ENCODE results near the gene DBN1. TPM values are rescaled to one million over a fixed set of nuclear protein-coding genes. Genes with fewer than 3 reads are reported as not detected.

DBN1 gene
- total RNA-seq, 1 experiment from 2014 or later = 286 TPM

- ChIA-PET CTCF (interaction anchor here (0.6 to 1.4 kb wide), 3 partner anchors 53 to 343 kb away, joined by 3 to 5 read pairs (median 5); no protein-coding TSS in a partner anchor), POLR2A (ENCODE audit: low non-redundant PET) (interaction anchor here (0.5 to 0.6 kb wide), 2 partner anchors 24 to 346 kb away, joined by 3 to 5 read pairs; no protein-coding TSS in a partner anchor)
- BruUV-seq (replicated peaks) = TSS peak; percentile 76
- H3K27me3 ChIP-seq (replicated peaks; ENCODE audit: insufficient read depth, low read depth, low read length, poor library complexity) = no peaks in the 10 kb centered on the region
- peak; percentile 96 for DNase-seq (ENCODE audit: low spot score)
- no peaks in the 10 kb centered on the region for H3K9me3 ChIP-seq (ENCODE audit: low read depth, low read length, poor library complexity, severe bottlenecking)
- H3K4me1 ChIP-seq (ENCODE audit: insufficient read depth, low read length, poor library complexity, severe bottlenecking) = peaks cover 13% of the 10 kb centered on the region
- H3K4me3 ChIP-seq (ENCODE audit: low read depth, low read length, poor library complexity, severe bottlenecking) = no peak overlapping the region
- intact Hi-C loops (cut with micrococcal nuclease; ENCODE audit: unreplicated experiment) = no loop called here
- no peak for TF ChIP-seq EZH2 (IDR thresholded peaks at IDR 0.05; ENCODE audit: borderline replicate concordance, low read depth, low read length, poor library complexity, severe bottlenecking)
- TF ChIP-seq CTCF (conservative IDR thresholded peaks at IDR 0.05; ENCODE audit: low read depth, low read length) = peak; percentile 48; the same call in 1 of the 2 replicates
- no peak overlapping the region for H3K27ac ChIP-seq (ENCODE audit: low read depth, low read length, poor library complexity, severe bottlenecking)
- H3K36me3 ChIP-seq (ENCODE audit: insufficient read depth, low read length, poor library complexity, severe bottlenecking) = peaks cover 35% of the 10 kb centered on the region
These were observed 16.2 kb downstream of the DBN1 start for GRCh38 chr5:177456976-177457851.

- H3K36me3 ChIP-seq (ENCODE audit: insufficient read depth, low read length, poor library complexity, severe bottlenecking) = peaks cover 35% of the 10 kb centered on the region
- no peak overlapping the region for H3K27ac ChIP-seq (ENCODE audit: low read depth, low read length, poor library complexity, severe bottlenecking)
- no TSS peak for BruUV-seq (replicated peaks)
- TF ChIP-seq EZH2 (IDR thresholded peaks at IDR 0.05; ENCODE audit: borderline replicate concordance, low read depth, low read length, poor library complexity, severe bottlenecking) (no peak), CTCF (conservative IDR thresholded peaks at IDR 0.05; ENCODE audit: low read depth, low read length) (no peak; the same call in 1 of the 2 replicates)
- intact Hi-C loops (cut with micrococcal nuclease; ENCODE audit: unreplicated experiment) = no loop called here
- ChIA-PET POLR2A (ENCODE audit: low non-redundant PET) (no interaction called here), CTCF (interaction anchor here (1.3 to 1.4 kb wide), 2 partner anchors 52 to 66 kb away, joined by 5 read pairs; no protein-coding TSS in a partner anchor)
- H3K27me3 ChIP-seq (replicated peaks; ENCODE audit: insufficient read depth, low read depth, low read length, poor library complexity) = no peaks in the 10 kb centered on the region
- H3K4me3 ChIP-seq (ENCODE audit: low read depth, low read length, poor library complexity, severe bottlenecking) = no peak overlapping the region
- H3K4me1 ChIP-seq (ENCODE audit: insufficient read depth, low read length, poor library complexity, severe bottlenecking) = peaks cover 13% of the 10 kb centered on the region
- no peaks in the 10 kb centered on the region for H3K9me3 ChIP-seq (ENCODE audit: low read depth, low read length, poor library complexity, severe bottlenecking)
- DNase-seq (ENCODE audit: low spot score) = no peak
These were observed 16.9 kb downstream of the DBN1 start for GRCh38 chr5:177456591-177456964.

GRCh38 chr5:177455661-177456590 lies 17.5 kb downstream of the DBN1 start:
- CTCF ChIA-PET = interaction anchor here (0.6 to 2.5 kb wide), 5 partner anchors 9 to 342 kb away, joined by 3 to 33 read pairs (median 7); no protein-coding TSS in a partner anchor
- POLR2A ChIA-PET (ENCODE audit: low non-redundant PET) = interaction anchor here (0.6 kb wide), 1 partner anchor 516 kb away, joined by 3 read pairs; no protein-coding TSS in a partner anchor
- DNase-seq (ENCODE audit: low spot score) = peak; percentile 93
- Histone ChIP-seq H3K36me3 (ENCODE audit: insufficient read depth, low read length, poor library complexity, severe bottlenecking) (peaks cover 35% of the 10 kb centered on the region), H3K27me3 (replicated peaks; ENCODE audit: insufficient read depth, low read depth, low read length, poor library complexity) (no peaks in the 10 kb centered on the region), H3K4me1 (ENCODE audit: insufficient read depth, low read length, poor library complexity, severe bottlenecking) (peaks cover 13% of the 10 kb centered on the region), H3K9me3 (ENCODE audit: low read depth, low read length, poor library complexity, severe bottlenecking) (no peaks in the 10 kb centered on the region), H3K27ac (ENCODE audit: low read depth, low read length, poor library complexity, severe bottlenecking) (peak overlapping the region; percentile 81), H3K4me3 (ENCODE audit: low read depth, low read length, poor library complexity, severe bottlenecking) (peak overlapping the region; percentile 62)
- TF ChIP-seq EZH2 (IDR thresholded peaks at IDR 0.05; ENCODE audit: borderline replicate concordance, low read depth, low read length, poor library complexity, severe bottlenecking) = no peak
- peak; percentile 90 for TF ChIP-seq CTCF (conservative IDR thresholded peaks at IDR 0.05; ENCODE audit: low read depth, low read length)
- BruUV-seq (replicated peaks) = no TSS peak
- intact Hi-C loops (cut with micrococcal nuclease; ENCODE audit: unreplicated experiment) = loop anchor here (2.0 kb wide), 1 partner anchor 151 kb away; no protein-coding TSS in a partner anchor

All from A673 (cell line).